Activated gamma-delta T cell treated with Interleukin-2 at 50 U/mL for 16 hours (primary cell): ENCODE results near the gene KIF17.

ENCODE experiments used
- DNase-seq: peaks from one replicate; pipeline ENCODE4 v3.0.0-alpha.2; 2020

KIF17 gene

DNA sequence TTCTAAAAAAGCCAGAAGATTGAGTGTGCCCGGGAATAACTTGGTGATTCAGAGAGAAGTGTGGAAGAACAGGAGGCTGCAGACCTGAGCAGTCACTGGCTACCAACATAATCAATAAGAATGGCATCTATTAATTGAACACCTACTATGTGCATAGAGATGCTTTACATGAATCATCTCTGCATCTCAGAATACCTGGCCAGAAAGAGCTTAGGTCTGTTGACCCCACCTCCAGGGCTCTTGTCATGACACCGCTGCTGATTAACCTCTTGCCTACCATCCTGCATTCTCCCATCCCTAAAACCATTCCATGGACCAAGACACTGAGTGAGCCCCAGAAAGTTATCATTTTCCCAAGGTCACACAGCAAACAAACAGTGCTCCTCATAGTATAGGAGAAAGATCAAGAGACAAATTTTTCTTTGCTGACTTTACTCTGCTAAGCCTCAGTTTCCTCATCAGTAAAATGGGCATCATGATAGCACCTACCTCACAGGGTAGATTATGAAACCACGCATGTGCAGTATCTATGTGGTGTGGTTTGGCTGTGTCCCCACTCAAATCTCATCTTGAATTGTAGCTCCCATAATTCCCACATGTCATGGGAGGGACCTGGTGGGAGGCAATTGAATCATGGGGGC lies 100.8 kb downstream of the KIF17 start:
- DNase-seq, result no peak

DNA sequence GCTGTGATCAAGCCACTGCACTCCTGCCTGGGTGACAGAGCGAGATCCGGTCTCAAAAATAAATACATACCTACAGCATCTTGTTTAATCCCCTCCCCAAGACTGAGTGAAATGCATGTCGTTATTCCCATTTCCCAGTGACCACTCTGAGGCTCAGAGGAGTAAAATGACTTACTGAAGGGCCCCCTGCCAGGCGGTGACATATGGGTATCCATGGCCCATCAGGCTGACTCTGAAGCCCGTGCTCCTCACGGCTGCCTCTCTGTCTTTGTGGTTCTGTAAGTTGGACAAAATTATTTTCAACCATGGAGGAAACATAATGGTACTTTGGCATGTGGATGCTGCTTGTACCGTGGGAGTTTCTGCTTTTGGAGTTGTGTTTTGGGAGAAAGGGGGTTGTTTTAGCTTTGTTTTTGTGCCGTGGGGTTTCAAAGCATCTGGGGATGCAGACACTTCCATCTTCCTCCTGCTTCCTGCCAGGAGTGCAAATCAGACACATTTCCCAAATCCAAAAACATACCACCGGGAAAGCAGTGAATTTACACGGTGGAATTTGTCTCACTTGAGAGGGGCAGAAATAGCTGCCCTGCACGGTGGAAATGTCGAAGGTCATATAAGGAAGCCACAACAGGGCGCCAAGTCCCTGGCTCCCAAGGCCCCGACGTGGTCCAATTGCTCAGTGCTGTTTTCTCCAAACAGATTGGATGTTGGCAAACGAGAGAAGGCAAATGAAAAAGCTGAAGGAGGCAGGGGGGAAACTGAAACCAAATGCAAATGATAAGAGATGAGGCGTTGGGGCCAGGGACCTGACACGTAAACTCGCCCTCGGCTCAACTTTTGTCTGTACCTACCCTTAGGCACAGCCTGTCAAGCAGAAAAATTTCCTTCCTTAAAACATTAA lies 101.6 kb downstream of the KIF17 start:
- no peak for DNase-seq

DNA sequence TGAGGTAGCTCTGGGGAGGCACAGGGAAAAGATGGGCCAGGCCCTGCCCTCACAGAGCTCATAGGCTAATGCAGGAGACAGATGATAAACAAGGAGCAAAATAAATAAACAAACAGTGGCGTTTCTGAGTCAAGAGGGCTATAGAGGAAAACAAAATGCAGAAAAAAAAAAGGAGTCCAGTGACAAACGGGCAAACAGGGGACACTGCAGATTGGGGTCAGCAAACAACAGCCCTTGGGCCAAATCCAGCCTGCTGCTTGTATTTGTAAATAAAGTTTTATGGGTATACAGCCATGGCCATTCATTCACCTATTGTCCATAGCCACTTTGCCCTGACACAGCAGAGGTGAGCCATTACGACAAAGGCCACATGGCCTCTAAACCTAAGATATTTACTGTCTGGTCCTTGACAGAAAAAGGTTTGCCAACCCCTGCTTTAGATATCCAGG lies 103.7 kb downstream of the KIF17 start:
- DNase-seq, result no peak
